GM19043 (cell line): Measurements from ENCODE around the gene GAS6.
"Not testable (repeated sequence)": the region's sequence is repeated elsewhere in the genome, so short reads cannot be mapped to it uniquely, and the experiment has no call there.

ENCODE experiments used
- ATAC-seq: cut with Tn5 transposase; IDR thresholded peaks from one replicate; pipeline ENCODE4 v1.9.1; 2021; ENCODE audit warnings: low read depth; ENCODE audit not compliant: unreplicated experiment

The GAS6 gene

GRCh38 chr13:113796964-113797676, 66.8 kb downstream of the GAS6 start:
- no peak for ATAC-seq

DNA sequence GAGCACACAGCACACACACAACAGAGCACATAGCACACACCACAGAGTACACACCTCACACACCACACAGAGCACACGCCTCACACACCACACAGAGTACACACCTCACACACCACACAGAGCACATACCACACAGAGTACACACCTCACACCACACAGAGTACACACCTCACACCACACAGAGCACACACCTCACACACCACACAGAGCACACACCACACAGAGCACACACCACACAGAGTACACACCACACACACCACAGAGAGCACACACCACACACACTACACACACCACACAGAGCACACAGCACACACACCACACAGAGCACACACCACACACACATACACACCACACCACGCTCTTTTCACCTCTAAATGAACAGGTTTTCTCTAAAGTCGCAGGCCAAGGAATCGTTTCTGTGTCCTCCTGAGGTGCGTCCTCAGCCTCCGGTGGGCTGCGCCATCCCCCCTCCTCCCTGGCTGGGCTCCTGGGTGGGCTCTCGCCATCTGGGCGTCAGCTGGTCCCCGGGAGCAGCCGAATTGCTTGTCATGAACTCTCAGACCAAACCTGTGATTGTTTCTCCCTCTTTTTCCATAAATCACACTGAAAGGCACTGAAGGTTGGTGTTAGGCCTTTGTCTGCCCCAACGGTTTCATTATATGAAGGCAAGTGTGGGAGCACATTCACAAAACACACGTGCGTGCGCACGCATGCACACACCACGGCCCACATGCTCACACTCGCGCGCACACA, 67.5 kb downstream of the GAS6 start:
- ATAC-seq, result no peak

GRCh38 chr13:113795362-113795761, 68.5 kb downstream of the GAS6 start:
- ATAC-seq, result not testable (repeated sequence)

DNA sequence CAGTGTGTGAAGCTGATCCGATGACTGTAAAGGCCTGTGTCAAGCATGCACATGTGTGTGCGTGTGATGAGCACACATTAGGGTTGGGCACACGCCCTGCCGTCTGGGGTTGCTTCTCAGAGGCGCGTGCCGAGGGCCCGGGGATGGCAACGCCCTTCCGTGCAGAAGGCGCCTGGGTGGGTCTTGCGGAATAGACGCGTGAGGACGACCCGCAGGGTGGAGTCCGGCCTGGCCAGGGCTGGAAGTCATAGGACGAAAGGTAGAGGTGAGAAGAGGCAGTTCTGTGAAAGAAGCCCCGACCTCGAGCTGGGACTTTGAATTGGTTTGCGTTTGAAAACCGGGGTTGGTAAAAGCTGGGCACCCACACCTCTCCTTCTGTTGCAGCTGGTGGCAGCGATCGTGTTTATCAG, 69.1 kb downstream of the GAS6 start:
- ATAC-seq, result no peak

DNA sequence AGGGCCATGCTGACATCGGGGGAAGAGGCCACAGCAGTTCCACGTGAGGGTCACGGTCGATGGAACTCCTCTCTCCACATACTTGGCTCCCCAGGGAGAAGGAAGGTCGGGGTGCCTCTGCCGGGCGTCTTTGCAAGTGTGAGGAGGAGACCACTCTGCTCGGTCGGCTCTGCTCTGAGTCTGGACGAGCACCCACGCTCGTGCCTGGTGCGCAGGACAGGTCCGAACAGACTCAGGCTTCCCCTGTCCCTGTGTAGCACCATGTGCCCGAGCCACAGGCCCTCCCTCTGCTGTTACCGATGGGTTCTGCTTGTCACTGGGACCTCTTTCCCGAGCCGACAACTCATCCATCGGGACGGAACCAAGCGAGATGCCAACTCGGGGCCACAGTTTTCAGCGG, 69.8 kb downstream of the GAS6 start:
- no peak for ATAC-seq

- ATAC-seq, result no peak
Observed at GRCh38 chr13:113793718-113794085, 70.2 kb downstream of the GAS6 start.

GRCh38 chr13:113792886-113793717, 70.8 kb downstream of the GAS6 start:
- ATAC-seq, result no peak

- no peak for ATAC-seq
Observed at GRCh38 chr13:113792236-113792770, 71.6 kb downstream of the GAS6 start.

- ATAC-seq, result no peak
Observed at GRCh38 chr13:113791761-113792160, 72.1 kb downstream of the GAS6 start.

DNA sequence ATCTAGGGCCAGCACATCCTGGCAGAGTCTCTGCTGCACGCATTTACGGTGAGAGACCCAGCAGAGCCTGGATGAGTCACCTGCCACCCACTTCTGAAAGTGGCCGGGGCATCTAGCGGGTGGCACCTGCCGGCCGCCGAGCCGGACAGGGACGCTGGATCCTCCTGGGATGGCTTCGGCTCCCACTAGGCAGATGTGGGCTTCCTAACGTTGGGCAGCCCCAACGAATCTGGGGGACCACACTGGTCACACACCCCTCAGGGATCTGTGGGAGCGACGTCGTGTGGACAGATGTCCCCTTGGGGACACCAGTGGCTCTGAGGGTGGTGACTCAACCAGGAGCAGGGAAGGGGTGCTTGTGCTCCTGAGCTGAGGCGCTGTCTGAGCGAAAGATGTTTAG, 72.7 kb downstream of the GAS6 start:
- ATAC-seq, result no peak

GRCh38 chr13:113789931-113790330, 73.9 kb downstream of the GAS6 start:
- not testable (repeated sequence) for ATAC-seq

GRCh38 chr13:113789167-113789566, 74.7 kb downstream of the GAS6 start:
- no peak for ATAC-seq

DNA sequence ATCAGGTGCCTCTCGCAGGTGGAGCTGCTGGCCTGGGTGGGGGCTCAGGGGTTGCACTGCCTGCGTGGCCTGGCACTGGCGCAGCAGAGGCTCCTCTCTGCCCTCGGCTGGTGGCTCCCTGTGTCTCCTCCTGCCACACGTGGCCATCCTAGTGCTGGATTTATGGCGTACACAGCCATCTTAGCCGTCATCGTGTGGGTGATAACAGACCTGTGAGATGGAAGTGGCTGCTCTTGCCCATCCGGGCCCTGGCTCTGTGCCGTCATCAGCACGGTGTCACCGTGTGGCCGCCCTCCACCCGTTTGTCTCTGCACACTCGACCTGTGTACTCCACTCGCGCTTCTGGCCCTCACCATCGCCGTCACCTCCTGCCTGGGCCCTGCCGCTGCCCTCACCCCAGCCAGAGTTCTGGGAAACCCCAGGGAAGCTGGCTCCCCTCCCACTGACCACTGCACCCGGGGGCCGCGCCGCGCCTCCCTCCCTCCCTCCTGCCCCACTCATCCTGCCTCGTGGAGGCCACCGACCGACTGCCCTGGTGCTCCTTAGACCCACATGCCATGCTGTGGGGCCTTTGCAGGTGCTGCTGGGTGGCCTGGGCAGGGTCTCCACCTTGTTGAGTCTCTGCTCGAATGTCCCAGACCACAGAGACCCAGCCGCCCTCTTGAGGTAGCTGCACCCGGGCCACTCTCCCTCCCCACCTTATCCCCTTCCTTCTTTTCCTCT, 75.3 kb downstream of the GAS6 start:
- ATAC-seq, result no peak

GRCh38 chr13:113787694-113788093, 76.2 kb downstream of the GAS6 start:
- no peak for ATAC-seq

DNA sequence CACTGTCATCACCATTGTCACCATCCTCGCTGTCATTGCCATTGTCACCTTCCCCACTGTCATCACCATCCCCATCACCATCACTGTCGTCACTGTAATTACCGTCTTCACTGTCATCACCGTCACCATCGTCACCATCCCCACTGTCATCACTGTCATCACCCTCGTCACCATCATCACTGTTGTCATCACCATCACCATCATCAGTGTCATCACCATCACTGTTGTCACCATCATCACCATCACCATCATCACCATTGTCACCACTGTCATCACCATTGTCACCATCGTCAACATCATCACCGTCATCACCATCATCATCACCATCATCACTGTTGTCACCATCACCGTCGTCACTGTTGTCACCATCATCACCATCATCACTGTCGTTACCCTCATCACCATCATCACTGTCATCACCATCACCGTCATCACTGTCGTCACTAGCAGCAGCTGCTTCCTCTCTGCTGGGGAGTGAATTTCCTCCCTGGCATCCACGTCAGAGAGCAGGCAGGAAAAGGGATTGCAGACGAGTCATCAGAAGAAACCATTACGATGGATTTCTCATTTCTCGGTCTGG, 77.5 kb downstream of the GAS6 start:
- ATAC-seq, result no peak

- no peak for ATAC-seq
Observed at GRCh38 chr13:113785051-113786010, 78.5 kb downstream of the GAS6 start.

DNA sequence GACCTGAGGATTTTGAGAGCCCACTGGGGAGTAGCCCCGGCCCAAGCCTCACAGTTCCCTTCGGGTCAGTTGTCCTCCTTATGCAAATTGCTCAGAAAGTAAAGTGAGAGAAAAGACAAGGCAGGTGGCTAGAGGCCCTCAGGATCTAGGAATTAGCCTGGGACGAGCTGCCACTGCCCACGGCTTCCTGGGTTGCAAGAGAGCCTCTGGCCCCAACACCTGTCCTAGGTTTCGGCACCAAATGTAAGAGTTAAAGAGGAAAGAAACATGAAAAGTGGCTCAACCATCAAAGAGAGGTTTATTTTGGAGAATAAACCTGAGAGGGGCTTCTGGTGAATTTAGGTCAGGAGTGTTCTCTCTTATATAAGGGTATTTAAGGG, 79.2 kb downstream of the GAS6 start:
- ATAC-seq, result no peak

GRCh38 chr13:113783966-113784644, 79.8 kb downstream of the GAS6 start:
- ATAC-seq, result no peak
